ENCODE data around the gene GIGYF1. TPM values are rescaled to one million over a fixed set of nuclear protein-coding genes. Genes with fewer than 3 reads are reported as not detected.

Gene GIGYF1
- total and polyA plus RNA-seq, 2 donors (not counting 3 experiments of a cell fraction or from before 2014, with no cell fraction given): 13.6 to 46.3 TPM

DNA sequence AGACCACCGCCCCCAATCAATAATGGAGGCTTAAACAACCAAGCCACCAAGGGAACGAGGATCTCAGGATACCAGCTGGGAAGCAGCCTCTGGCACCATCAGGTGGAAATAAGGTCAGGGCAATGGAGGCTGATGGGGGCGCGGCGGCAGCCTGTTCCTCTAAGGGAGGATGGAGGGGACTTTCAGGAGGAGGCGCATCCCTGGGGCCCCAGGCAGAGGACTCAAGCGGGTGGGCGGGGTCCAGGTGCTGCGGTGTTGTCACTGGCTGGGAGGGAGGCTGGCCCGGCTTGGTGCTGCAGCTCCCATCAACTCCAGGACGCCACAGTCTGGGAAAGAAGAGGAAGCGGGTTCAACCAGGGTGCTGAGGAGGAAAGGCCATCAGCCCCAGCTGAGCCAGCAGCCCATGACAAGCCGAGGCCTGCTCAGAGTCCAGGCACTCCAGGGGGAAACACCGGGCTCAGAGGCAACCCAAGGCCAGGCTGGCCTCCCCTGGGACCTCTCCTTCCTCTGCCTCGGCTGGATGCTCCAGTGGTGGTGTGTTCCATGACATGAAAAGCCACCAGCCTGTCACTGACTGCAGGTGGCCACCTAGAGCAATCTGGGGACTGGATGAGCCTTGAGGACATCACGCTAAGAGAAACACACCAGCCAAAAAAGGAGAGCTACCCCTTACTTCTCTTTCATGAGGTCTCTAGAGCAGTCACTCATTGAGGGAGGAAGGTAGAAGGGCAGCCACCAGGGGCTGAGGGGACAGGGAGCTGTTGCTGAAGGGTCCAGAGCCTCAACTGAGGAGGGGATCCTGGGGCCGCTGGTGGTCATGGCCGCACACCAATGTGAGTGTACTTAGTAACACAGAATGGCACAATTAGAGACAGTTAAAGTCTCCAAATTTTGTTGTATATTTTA, 4.6 kb downstream of the GIGYF1 start:
- FAIRE-seq (no peak), DNase-seq (ENCODE audit: low read depth, low spot score) (no peak)
- no TSS peak for BruUV-seq (replicated peaks)
- dilution Hi-C loops (cut with MboI; ENCODE audit: extremely low pct_ligation_motif_present, low sequenced_read_pairs): no loop called here
- peaks cover 3 to 41% of the 10 kb centered on the region in 2 experiments for H3K36me3 ChIP-seq (ENCODE audit: control insufficient read depth in 2 of 2, extremely low read depth in 1 of 2, insufficient read depth in 2 of 2, low read length in 2 of 2)
- peaks cover 47% of the 10 kb centered on the region for H3K79me2 ChIP-seq (ENCODE audit: control insufficient read depth, insufficient read depth, low read length)
- ChIA-PET POLR2A (no interaction called here), CTCF (interaction anchor here (5.0 to 7.5 kb wide), 2 partner anchors 8 to 15 kb away, joined by 60 to 76 read pairs; partner anchors contain the start of gene POP7)
- no peak overlapping the region for H3K9ac ChIP-seq (replicated peaks; ENCODE audit: extremely low read depth, insufficient read depth, low read length)
- peaks cover 15% of the 10 kb centered on the region for H3K4me1 ChIP-seq (ENCODE audit: control insufficient read depth, extremely low read depth, insufficient read depth, low read length)
- H3K9me3 ChIP-seq (replicated peaks; ENCODE audit: control insufficient read depth, insufficient read depth, low read length): no peaks in the 10 kb centered on the region
- no peaks in the 10 kb centered on the region for H3K9me1 ChIP-seq (replicated peaks; ENCODE audit: control insufficient read depth, extremely low read depth, insufficient read depth, low read length)
- H2AFZ ChIP-seq (ENCODE audit: low read depth, low read length): no peak overlapping the region
- no peak overlapping the region for H3K4me2 ChIP-seq (ENCODE audit: insufficient read depth, low read length)
- H3K4me3 ChIP-seq (replicated peaks in 1 of 3; ENCODE audit: insufficient read depth in 1 of 3, low read depth in 1 of 3, low read length in 3 of 3): no peak overlapping the region
- intact Hi-C loops (cut with micrococcal nuclease): loop anchor here (5.0 kb wide), 3 partner anchors 62 to 222 kb away; partner anchors contain the start of genes FBXO24 and LRCH4
- no peaks in the 10 kb centered on the region for H3K27me3 ChIP-seq (ENCODE audit: control insufficient read depth in 2 of 2, insufficient read depth in 2 of 2, low read length in 2 of 2)
- no peak overlapping the region for H3K27ac ChIP-seq (ENCODE audit: insufficient read depth, low read depth, low read length)
- H4K20me1 ChIP-seq (replicated peaks; ENCODE audit: control insufficient read depth, extremely low read depth, insufficient read depth, low read length): peaks cover 2% of the 10 kb centered on the region
- no peak for TF ChIP-seq MYC (IDR thresholded peaks at IDR 0.05; ENCODE audit: low read depth, low read length)
- no peak for TF ChIP-seq POLR2A (IDR thresholded peaks at IDR 0.05; ENCODE audit: low read depth, low read length)
- no peak for TF ChIP-seq GATA2 (IDR thresholded peaks at IDR 0.05; ENCODE audit: insufficient read depth, insufficient read length, low read depth, low read length)
- no peak for TF ChIP-seq FOS (IDR thresholded peaks at IDR 0.05; ENCODE audit: borderline replicate concordance, insufficient read depth, low read length)
- TF ChIP-seq POLR2AphosphoS5 (IDR thresholded peaks at IDR 0.05; ENCODE audit: insufficient read depth, low read depth, low read length): no peak
- TF ChIP-seq, protein P1, sequence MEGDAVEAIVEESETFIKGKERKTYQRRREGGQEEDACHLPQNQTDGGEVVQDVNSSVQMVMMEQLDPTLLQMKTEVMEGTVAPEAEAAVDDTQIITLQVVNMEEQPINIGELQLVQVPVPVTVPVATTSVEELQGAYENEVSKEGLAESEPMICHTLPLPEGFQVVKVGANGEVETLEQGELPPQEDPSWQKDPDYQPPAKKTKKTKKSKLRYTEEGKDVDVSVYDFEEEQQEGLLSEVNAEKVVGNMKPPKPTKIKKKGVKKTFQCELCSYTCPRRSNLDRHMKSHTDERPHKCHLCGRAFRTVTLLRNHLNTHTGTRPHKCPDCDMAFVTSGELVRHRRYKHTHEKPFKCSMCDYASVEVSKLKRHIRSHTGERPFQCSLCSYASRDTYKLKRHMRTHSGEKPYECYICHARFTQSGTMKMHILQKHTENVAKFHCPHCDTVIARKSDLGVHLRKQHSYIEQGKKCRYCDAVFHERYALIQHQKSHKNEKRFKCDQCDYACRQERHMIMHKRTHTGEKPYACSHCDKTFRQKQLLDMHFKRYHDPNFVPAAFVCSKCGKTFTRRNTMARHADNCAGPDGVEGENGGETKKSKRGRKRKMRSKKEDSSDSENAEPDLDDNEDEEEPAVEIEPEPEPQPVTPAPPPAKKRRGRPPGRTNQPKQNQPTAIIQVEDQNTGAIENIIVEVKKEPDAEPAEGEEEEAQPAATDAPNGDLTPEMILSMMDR (IDR thresholded peaks at IDR 0.05; ENCODE audit: extremely low read depth in 1 of 2, insufficient read depth in 1 of 2, low read depth in 1 of 2, low read length in 2 of 2): no peak
- TF ChIP-seq, protein P2, sequence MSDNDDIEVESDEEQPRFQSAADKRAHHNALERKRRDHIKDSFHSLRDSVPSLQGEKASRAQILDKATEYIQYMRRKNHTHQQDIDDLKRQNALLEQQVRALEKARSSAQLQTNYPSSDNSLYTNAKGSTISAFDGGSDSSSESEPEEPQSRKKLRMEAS (IDR thresholded peaks at IDR 0.05; ENCODE audit: insufficient read depth, insufficient read length): no peak
- TF ChIP-seq JUN (IDR thresholded peaks at IDR 0.05; ENCODE audit: borderline replicate concordance, insufficient read depth, insufficient read length, low read depth): no peak
- TF ChIP-seq EZH2 (IDR thresholded peaks at IDR 0.05; ENCODE audit: borderline replicate concordance, low read depth, low read length, severe bottlenecking): no peak

Measured in endothelial cell of umbilical vein (primary cell).